HG03558 (cell line): ENCODE data around the gene C2orf76.
"Not testable (repeated sequence)": the region's sequence is repeated elsewhere in the genome, so short reads cannot be mapped to it uniquely, and the experiment has no call there.

Source experiments
- ATAC-seq: cut with Tn5 transposase; IDR thresholded peaks from one replicate; pipeline ENCODE4 v1.9.1; 2021; ENCODE audit warnings: moderate number of reproducible peaks; ENCODE audit not compliant: unreplicated experiment; ENCODE audit errors: extremely low read depth

The C2orf76 gene

GRCh38 chr2:119278385-119278784 lies 88.2 kb downstream of the C2orf76 start:
- not testable (repeated sequence) for ATAC-seq

- no peak for ATAC-seq
Measured at GRCh38 chr2:119276864-119277263, 89.8 kb downstream of the C2orf76 start.

- no peak for ATAC-seq
Measured at GRCh38 chr2:119267604-119268003, 99.0 kb downstream of the C2orf76 start.

GRCh38 chr2:119266091-119266589 lies 100.5 kb downstream of the C2orf76 start:
- no peak for ATAC-seq

GRCh38 chr2:119265693-119266066 lies 101.0 kb downstream of the C2orf76 start:
- ATAC-seq = no peak

GRCh38 chr2:119264781-119265692 lies 101.6 kb downstream of the C2orf76 start:
- peak; percentile 87 for ATAC-seq

- ATAC-seq = no peak
Measured at GRCh38 chr2:119263656-119264055, 103.0 kb downstream of the C2orf76 start.

- no peak for ATAC-seq
Measured at GRCh38 chr2:119263025-119263424, 103.6 kb downstream of the C2orf76 start.

GRCh38 chr2:119261493-119262225 lies 105.0 kb downstream of the C2orf76 start:
- ATAC-seq = no peak

GRCh38 chr2:119260646-119261492 lies 105.8 kb downstream of the C2orf76 start:
- no peak for ATAC-seq

- ATAC-seq = no peak
Measured at GRCh38 chr2:119259296-119259860, 107.3 kb downstream of the C2orf76 start.

- ATAC-seq = no peak
Measured at GRCh38 chr2:119257198-119257597, 109.4 kb downstream of the C2orf76 start.

GRCh38 chr2:119256582-119256921 lies 110.1 kb downstream of the C2orf76 start:
- no peak for ATAC-seq

- no peak for ATAC-seq
Measured at GRCh38 chr2:119255760-119256581, 110.7 kb downstream of the C2orf76 start.

- ATAC-seq = no peak
Measured at GRCh38 chr2:119254601-119255080, 112.0 kb downstream of the C2orf76 start.

GRCh38 chr2:119253760-119254600 lies 112.7 kb downstream of the C2orf76 start:
- no peak for ATAC-seq

- ATAC-seq = no peak
Measured at GRCh38 chr2:119253114-119253702, 113.4 kb downstream of the C2orf76 start.
